ENCODE results near the gene CNOT1.

DNA sequence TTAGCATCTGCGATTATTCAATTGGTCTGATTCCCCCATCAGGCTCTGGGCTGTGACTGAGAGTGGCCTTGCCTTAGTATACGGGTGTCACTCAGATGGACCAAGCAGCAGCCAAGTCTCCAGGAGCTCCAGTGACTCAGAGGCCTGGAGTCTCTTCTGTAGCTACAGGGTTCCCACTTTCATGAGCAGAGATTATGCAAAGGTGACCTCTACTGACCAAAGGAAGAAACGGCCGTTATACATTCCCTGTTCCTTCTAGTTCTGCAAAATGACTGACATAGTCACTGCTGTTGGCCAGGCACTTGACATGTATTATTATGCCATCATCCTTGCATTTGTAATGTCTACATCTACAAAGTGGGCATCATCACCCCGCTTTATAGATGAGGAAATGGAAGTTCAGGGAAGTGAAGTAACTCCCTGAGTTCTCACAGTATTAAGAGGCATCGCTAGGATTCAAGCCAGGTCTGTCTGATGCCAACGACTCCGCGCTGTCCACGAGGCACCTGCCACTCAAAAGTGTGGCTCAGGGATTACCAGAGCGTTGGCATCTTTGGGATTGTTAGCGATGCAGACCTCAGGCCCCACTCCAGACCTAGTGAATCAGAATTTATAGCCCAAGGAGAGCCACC, 31.7 kb upstream of the CNOT1 start:
- no peak for TF ChIP-seq POLR2A (IDR thresholded peaks at IDR 0.05)
- TF ChIP-seq CTCF (IDR thresholded peaks at IDR 0.05 in 8 of 11, conservative IDR thresholded peaks at IDR 0.05 in 3 of 11) = peak in 9 of 11 experiments; percentile 5 to 64 (median 45)

All from spleen (tissue), 7 donors.